Pancreas (tissue), 10 donors: ENCODE results near the gene ATP8A2. TPM values are rescaled to one million over a fixed set of nuclear protein-coding genes. Genes with fewer than 3 reads are reported as not detected.

Source experiments
- ATAC-seq, 4 donors: fragments of 200-7000 bp; cut with Tn5 transposase; one replicate each; pipeline versions ENCODE4 v1.8.0 to v1.9.1; 2020; ENCODE audit warnings: mild to moderate bottlenecking in 4 of 4, moderate library complexity in 4 of 4
- DNase-seq, 6 donors: peaks; one replicate each; pipeline ENCODE4 v3.0.0-alpha.2; 2020
- FAIRE-seq: peaks from 2 replicates; lab custom pipeline; 2012; peaks lifted over from hg19 to GRCh38; lab: Jason Lieb, UNC
- H3K27ac ChIP-seq, 4 donors: fragments of 200-600 bp; sonication (generic); 1 replicate in 3 of 4; 2 replicates in 1 of 4; pipeline versions ENCODE4 v1.5.0 to v1.8.0; 2020
- H3K27me3 ChIP-seq, 4 donors: fragments of 200-600 bp; one replicate each; pipeline ENCODE4 v1.8.0; 2021
- H3K36me3 ChIP-seq, 3 donors: fragments of 200-600 bp; sonication (generic) in 1 of 3; one replicate each; pipeline versions ENCODE4 v1.5.0 to v1.8.0; 2020 to 2021
- H3K4me1 ChIP-seq, 3 donors: fragments of 200-600 bp; one replicate each; pipeline ENCODE4 v1.8.0; 2021
- H3K4me3 ChIP-seq, 4 donors: fragments of 200-600 bp; sonication (generic) in 2 of 4; one replicate each; pipeline versions ENCODE4 v1.5.0 to v1.8.0; 2020 to 2021
- H3K9me3 ChIP-seq, 4 donors: fragments of 200-600 bp; one replicate each; pipeline ENCODE4 v1.8.0; 2021
- WGBS, 2 donors: extraction: QIAGEN DNeasy Blood & Tissue Kit; methylation state at CpG; one replicate each; pipeline ENCODE4 v1.1.7; 2013; 5-methylcytosine and 5-hydroxymethylcytosine counted together
- intact Hi-C, 3 donors: fragments of 100-400 bp; cut with DNase I; formaldehyde crosslinking; loops; one replicate each; pipeline versions ENCODE4 v1.11.1 to v1.14.2; 2022
- polyA plus RNA-seq, 2 donors: library from polyadenylated mRNA; stranded (reverse); fragments of 200-250 nt; gene quantifications; one replicate each; pipeline ENCODE4 v1.2.3, GENCODE V29; 2013
- total RNA-seq, 6 donors: library from RNA; stranded (reverse); fragmentation: NEBNext Ultra II Directional in 4 of 6; extraction: Animal tissue kit (Norgen Biotek cat#: 25700) in 4 of 6; gene quantifications; one replicate each; pipeline versions ENCODE4 v1.2.1 to v1.2.4, GENCODE V29; 2021 to 2023
- TF ChIP-seq, protein P1 (sequence below), 4 donors: fragments of 200-600 bp; sonication (generic) in 3 of 4; IDR thresholded peaks; one replicate each; pipeline versions ENCODE4 v1.5.0 to v1.8.0; 2021; ENCODE audit warnings: antibody characterized with exemption in 4 of 4
- donor health status: healthy with polysubstance abuse.
- donor health status: DM: no; HTN: no; CAD: no; lungs with moderate emphysema.
- donor health status: DM: no; HTN: no; CAD: no.
- donor health status: control.
- donor health status: control.
- donor health status: Bipolar disorder and iron deficiency.
- donor health status: DM: yes; HTN: yes; CAD: no.
- donor health status: DM: no; HTN: no; CAD: no.
- donor health status: DM: no; HTN: no; CAD: no.
- donor health status: DM: yes; HTN: yes; CAD: no.

The ATP8A2 gene
- total and polyA plus RNA-seq, 8 donors, result 0.04 to 0.28 (median 0.14) TPM

DNA sequence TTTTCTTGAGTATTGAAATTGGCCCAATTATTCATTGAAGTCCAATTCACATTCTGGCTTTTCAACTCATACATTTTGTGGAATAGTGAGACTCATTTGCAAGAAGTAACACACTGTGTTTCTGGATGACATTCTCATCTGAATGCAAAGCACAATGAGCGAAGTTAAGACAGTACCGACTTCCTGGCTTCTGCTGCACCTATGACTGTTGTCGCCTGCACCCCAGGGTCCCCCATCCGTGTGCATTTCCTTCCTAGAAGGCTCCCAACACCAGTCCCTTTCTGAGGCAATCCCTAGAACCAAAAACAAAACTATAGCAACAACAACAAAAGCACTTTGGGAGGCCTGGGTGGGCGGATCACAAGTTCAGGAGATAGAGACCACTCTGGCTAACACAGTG lies 496.7 kb downstream of the ATP8A2 start:
- FAIRE-seq (no peak), ATAC-seq (no peak), DNase-seq (no peak)
- TF ChIP-seq, protein P1, sequence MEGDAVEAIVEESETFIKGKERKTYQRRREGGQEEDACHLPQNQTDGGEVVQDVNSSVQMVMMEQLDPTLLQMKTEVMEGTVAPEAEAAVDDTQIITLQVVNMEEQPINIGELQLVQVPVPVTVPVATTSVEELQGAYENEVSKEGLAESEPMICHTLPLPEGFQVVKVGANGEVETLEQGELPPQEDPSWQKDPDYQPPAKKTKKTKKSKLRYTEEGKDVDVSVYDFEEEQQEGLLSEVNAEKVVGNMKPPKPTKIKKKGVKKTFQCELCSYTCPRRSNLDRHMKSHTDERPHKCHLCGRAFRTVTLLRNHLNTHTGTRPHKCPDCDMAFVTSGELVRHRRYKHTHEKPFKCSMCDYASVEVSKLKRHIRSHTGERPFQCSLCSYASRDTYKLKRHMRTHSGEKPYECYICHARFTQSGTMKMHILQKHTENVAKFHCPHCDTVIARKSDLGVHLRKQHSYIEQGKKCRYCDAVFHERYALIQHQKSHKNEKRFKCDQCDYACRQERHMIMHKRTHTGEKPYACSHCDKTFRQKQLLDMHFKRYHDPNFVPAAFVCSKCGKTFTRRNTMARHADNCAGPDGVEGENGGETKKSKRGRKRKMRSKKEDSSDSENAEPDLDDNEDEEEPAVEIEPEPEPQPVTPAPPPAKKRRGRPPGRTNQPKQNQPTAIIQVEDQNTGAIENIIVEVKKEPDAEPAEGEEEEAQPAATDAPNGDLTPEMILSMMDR (IDR thresholded peaks at IDR 0.05), result no peak
- H3K4me1 ChIP-seq, result no peaks in the 10 kb centered on the region
- intact Hi-C loops, result no loop called here
- no peaks in the 10 kb centered on the region for H3K27me3 ChIP-seq
- H3K27ac ChIP-seq, result no peak overlapping the region
- 70 to 74% methylated on average over 5 of the region's 5 CpGs for WGBS, 2 donors
- H3K4me3 ChIP-seq, result no peak overlapping the region
- no peaks in the 10 kb centered on the region for H3K36me3 ChIP-seq
- no peaks in the 10 kb centered on the region for H3K9me3 ChIP-seq

DNA sequence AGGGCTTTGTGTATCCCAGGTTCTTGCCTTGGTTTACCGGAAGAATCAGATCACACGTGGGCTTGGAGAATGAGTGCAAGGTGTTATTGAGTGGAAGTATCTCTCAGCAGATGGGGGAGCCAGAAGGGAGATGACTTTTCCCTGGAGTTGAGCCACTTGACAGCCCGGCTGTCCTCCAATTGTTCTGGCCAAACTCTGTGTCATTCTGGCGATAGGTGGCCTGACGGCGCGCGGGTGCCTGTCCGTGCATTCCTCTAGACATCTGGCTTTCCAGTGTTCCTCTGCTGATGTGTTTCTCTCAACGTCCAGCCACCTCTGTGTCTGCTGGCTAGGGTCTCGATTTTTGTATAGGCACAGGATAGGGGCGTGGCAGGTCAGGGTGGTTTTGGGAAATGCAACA lies 498.2 kb downstream of the ATP8A2 start:
- Histone ChIP-seq H3K27me3 (no peaks in the 10 kb centered on the region), H3K27ac (no peak overlapping the region), H3K9me3 (no peaks in the 10 kb centered on the region), H3K36me3 (no peaks in the 10 kb centered on the region), H3K4me3 (no peak overlapping the region), H3K4me1 (no peaks in the 10 kb centered on the region)
- ATAC-seq, result no peak
- FAIRE-seq, result no peak
- 65 to 79% methylated on average over 12 of the region's 12 CpGs for WGBS, 2 donors
- TF ChIP-seq, protein P1 (IDR thresholded peaks at IDR 0.05), result no peak
- no peak for DNase-seq
- intact Hi-C loops, result no loop called here

DNA sequence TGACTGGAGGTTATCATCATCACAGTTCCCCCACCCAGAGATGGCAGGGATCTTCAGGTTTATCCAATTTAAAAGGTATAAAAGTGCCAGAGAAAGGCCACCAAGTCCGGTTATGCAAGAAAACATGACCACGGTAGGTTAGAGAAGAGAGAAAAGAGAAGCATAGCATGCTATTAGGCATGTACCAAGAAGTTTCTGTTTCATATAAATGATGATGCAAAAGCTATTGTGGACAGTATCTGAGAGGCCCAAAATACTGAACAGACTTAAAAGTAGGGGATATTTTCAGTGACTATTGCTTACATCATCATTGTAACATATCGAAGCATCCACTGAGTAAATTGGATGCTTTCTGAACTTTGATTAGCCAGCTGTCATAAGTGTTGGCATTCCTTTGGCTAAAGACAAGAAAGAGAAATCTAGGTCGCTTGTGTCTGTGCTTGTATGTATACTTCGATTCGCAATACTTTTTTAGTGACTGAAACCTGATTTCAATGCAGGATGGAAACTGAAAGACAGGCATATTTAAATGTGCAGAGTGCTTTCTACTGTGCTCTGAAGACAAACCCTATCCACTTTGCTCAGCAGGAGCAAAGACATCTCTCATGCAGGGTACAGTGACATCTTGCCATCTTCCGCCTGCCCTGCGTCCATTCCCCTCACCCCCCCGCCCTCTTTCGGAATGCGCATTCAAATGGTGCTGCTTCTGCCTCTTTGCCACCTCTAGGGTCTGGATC lies 499.8 kb downstream of the ATP8A2 start:
- DNase-seq (no peak), FAIRE-seq (no peak), ATAC-seq (no peak)
- no peaks in the 10 kb centered on the region for H3K27me3 ChIP-seq
- TF ChIP-seq, protein P1 (IDR thresholded peaks at IDR 0.05), result no peak
- no peaks in the 10 kb centered on the region for H3K36me3 ChIP-seq
- WGBS, 2 donors, result 75 to 88% methylated on average over 11 of the region's 11 CpGs
- H3K4me1 ChIP-seq, result no peaks in the 10 kb centered on the region
- H3K4me3 ChIP-seq, result no peak overlapping the region
- no peak overlapping the region for H3K27ac ChIP-seq
- intact Hi-C loops, result no loop called here
- no peaks in the 10 kb centered on the region for H3K9me3 ChIP-seq

DNA sequence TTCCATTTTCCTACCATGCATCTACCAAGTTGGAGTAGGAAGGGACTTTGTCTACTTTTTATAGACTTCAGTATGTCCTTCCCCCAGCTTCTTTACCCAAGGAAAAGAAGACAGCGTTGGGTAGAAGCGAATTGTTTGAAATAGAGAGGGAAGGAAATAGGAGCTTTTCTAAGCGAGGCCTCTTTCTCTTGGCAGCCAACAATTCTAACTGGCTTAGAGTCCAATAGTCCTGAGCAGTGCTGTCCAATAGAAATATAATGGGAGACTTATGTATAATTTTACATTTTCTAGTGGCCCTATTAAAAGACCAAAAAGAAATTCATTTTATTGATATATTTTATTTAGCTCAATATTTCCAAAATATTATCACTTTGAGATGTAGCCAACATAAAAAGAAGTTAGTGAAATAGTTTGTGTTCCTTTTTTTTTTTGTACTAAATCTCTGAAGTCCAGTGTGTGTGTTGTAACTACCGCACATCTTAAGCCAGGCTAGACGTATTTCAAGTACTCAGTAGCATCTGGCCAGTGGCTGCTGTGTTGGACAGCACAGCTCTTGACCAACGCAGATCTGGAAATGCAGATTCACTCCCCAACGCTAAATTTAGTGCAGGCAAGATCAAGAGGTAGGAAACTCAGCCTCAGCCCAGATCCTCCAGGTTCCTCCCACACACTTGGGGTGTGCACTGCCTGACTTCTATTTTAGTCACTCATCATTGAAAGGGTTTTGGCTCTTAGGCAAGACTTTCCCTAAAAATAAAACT lies 500.9 kb downstream of the ATP8A2 start:
- Histone ChIP-seq H3K9me3 (no peaks in the 10 kb centered on the region), H3K4me3 (no peak overlapping the region), H3K27ac (no peak overlapping the region), H3K4me1 (no peaks in the 10 kb centered on the region), H3K36me3 (no peaks in the 10 kb centered on the region), H3K27me3 (no peaks in the 10 kb centered on the region)
- TF ChIP-seq, protein P1 (IDR thresholded peaks at IDR 0.05), result no peak
- DNase-seq, result no peak
- ATAC-seq, result peak in 1 of 4 donors; percentile 40
- no peak for FAIRE-seq
- intact Hi-C loops, result no loop called here
- WGBS, 2 donors, result 70 to 71% methylated on average over 7 of the region's 7 CpGs

DNA sequence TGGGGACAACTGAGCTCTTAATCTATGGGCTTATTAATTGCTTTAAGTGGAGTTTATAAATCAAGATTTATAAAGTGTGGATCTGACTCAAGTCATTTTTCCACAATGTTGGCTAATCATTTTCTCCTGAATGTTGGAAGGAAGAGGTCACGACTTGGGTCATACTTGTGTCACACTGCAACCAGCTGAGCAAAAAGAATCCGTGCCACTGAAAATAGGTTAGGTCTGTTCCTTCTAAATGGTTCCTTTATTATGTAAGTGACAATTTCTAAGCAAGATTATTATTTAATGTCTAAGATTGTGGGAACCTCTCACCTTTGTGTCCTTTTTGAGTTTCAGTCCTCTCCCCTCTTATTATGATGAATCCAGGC lies 501.5 kb downstream of the ATP8A2 start:
- WGBS, 2 donors, result 52 to 67% methylated on average over 2 of the region's 2 CpGs
- no peak for DNase-seq
- no peaks in the 10 kb centered on the region for H3K9me3 ChIP-seq
- ATAC-seq, result no peak
- intact Hi-C loops, result no loop called here
- no peak overlapping the region for H3K27ac ChIP-seq
- no peaks in the 10 kb centered on the region for H3K27me3 ChIP-seq
- no peaks in the 10 kb centered on the region for H3K4me1 ChIP-seq
- TF ChIP-seq, protein P1 (IDR thresholded peaks at IDR 0.05), result no peak
- no peaks in the 10 kb centered on the region for H3K36me3 ChIP-seq
- FAIRE-seq, result no peak
- no peak overlapping the region for H3K4me3 ChIP-seq
